Breast epithelium (tissue), 4 donors: ENCODE measurements around the gene KCNJ9. TPM values are rescaled to one million over a fixed set of nuclear protein-coding genes. Genes with fewer than 3 reads are reported as not detected.
A peak's percentile ranks its signal among the peaks of the same experiment; 100 is the strongest.

Experiments used
- DNase-seq, 2 donors: peaks; one replicate each; pipeline ENCODE4 v3.0.0-alpha.2; 2019; ENCODE audit warnings: low spot score in 2 of 2
- H3K27ac ChIP-seq, 2 donors: fragments of 200-600 bp; sonication (generic) in 1 of 2; one replicate each; pipeline ENCODE4 v1.5.1; 2016 to 2019; ENCODE audit warnings: mild to moderate bottlenecking in 1 of 2
- H3K27me3 ChIP-seq, 2 donors: fragments of 200-600 bp; sonication (generic) in 1 of 2; one replicate each; pipeline versions ENCODE4 v1.5.1 to v1.6.0; 2017 to 2019; ENCODE audit warnings: control low read depth in 1 of 2, mild to moderate bottlenecking in 1 of 2
- H3K36me3 ChIP-seq: fragments of 200-600 bp; one replicate; pipeline ENCODE4 v1.5.1; 2019
- H3K4me1 ChIP-seq, 2 donors: fragments of 200-600 bp; sonication (generic); one replicate each; pipeline ENCODE4 v1.5.1; 2016 to 2019; ENCODE audit warnings: control low read depth in 1 of 2
- H3K4me3 ChIP-seq, 3 donors: fragments of 200-600 bp; sonication (generic); 1 replicate in 2 of 3; 2 replicates in 1 of 3; pipeline ENCODE4 v1.5.1; 2016 to 2019; ENCODE audit warnings: mild to moderate bottlenecking in 3 of 3, moderate library complexity in 2 of 3
- H3K9me3 ChIP-seq, 2 donors: fragments of 200-600 bp; sonication (generic) in 1 of 2; one replicate each; pipeline ENCODE4 v1.5.1; 2016 to 2019; ENCODE audit warnings: control low read depth in 1 of 2
- CTCF ChIP-seq, 3 donors: fragments of 450-650 bp; IDR thresholded peaks; one replicate each; pipeline ENCODE4 v1.5.1; 2016 to 2017; ENCODE audit warnings: antibody characterized with exemption in 3 of 3, mild to moderate bottlenecking in 3 of 3, moderate library complexity in 3 of 3
- POLR2A ChIP-seq: fragments of 450-650 bp; IDR thresholded peaks from one replicate; pipeline ENCODE4 v1.6.1; 2016; ENCODE audit warnings: antibody characterized with exemption, mild to moderate bottlenecking, moderate library complexity
- POLR2AphosphoS5 ChIP-seq, 3 donors: sonication (generic); formaldehyde crosslinking; IDR thresholded peaks; one replicate each; pipeline ENCODE4 v1.6.1; 2017; ENCODE audit warnings: antibody characterized with exemption in 3 of 3
- intact Hi-C: fragments of 100-400 bp; cut with DNase I; formaldehyde crosslinking; loops from one replicate; pipeline ENCODE4 v1.15.1; 2023; ENCODE audit warnings: low total_unique reads
- total RNA-seq, 3 donors: library from RNA; depleted of rRNA; stranded (reverse); fragments of >200 nt; gene quantifications; one replicate each; pipeline ENCODE4 v1.1.0, GENCODE V29; 2016

The KCNJ9 gene
- total RNA-seq, 3 donors from 2014 or later, result not detected

GRCh38 chr1:160083968-160084770 lies 2.8 kb downstream of the KCNJ9 start:
- TF ChIP-seq POLR2A (no peak), CTCF (IDR thresholded peaks at IDR 0.05) (peak in 2 of 3 donors; percentile 45 to 64), POLR2AphosphoS5 (IDR thresholded peaks at IDR 0.05) (peak in 1 of 3 donors; percentile 18)
- Histone ChIP-seq H3K36me3 (no peaks in the 10 kb centered on the region), H3K4me3 (peak overlapping the region in 2 of 3 donors; percentile 23 to 61), H3K27ac (no peak overlapping the region), H3K9me3 (no peaks in the 10 kb centered on the region), H3K4me1 (peaks cover 0 to 2% of the 10 kb centered on the region in 2 donors), H3K27me3 (peaks cover 0 to 18% of the 10 kb centered on the region in 2 donors)
- intact Hi-C loops, result no loop called here
- peak in 1 of 2 donors; percentile 84 for DNase-seq

GRCh38 chr1:160084771-160085321 lies 3.5 kb downstream of the KCNJ9 start:
- DNase-seq, result no peak
- H3K27ac ChIP-seq, result no peak overlapping the region
- TF ChIP-seq POLR2A (no peak), POLR2AphosphoS5 (IDR thresholded peaks at IDR 0.05) (no peak), CTCF (IDR thresholded peaks at IDR 0.05) (no peak)
- H3K9me3 ChIP-seq, result no peaks in the 10 kb centered on the region
- H3K4me1 ChIP-seq, result peaks cover 0 to 2% of the 10 kb centered on the region in 2 donors
- intact Hi-C loops, result no loop called here
- no peaks in the 10 kb centered on the region for H3K36me3 ChIP-seq
- no peak overlapping the region for H3K4me3 ChIP-seq
- H3K27me3 ChIP-seq, result peaks cover 0 to 15% of the 10 kb centered on the region in 2 donors

DNA sequence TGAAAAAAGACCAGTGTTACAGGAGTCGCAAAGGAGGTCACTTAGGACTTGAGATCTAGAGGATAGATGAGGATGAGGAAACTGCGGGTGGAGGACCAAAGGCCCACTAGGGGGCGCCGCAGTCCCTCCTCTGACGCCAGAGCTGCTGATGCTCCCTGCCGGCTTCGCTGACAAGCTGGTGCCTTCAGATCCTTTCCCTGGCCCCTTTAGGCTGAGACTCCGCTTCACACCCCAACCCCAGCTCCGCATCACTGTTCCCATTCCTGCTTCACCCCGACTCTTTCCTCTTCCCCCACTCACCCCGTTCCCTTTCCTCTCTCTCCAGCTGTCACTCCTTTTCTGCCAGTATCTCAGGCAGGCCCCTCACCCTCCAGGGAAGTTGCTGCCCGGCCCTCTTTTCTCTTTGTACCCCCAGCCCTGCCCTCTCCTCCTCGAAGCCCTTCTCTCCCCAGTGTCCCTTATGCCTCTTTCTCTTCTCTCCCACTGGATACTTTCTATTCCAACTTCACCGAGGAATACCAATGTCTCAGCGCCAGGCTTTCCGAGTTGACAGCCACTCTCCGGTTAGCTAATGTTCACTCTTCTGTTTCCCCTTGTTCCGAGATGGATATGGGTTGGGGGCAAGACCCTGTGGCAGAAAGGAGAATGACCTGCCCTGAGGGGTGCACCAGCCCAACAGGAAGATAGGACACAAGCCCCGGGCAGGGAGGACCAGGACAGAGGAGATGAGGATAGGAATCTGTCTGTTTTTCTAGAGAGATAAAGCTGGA lies 4.5 kb downstream of the KCNJ9 start:
- Histone ChIP-seq H3K4me3 (no peak overlapping the region), H3K27me3 (peaks cover 0 to 11% of the 10 kb centered on the region in 2 donors), H3K27ac (no peak overlapping the region), H3K9me3 (no peaks in the 10 kb centered on the region), H3K4me1 (peaks cover 0 to 2% of the 10 kb centered on the region in 2 donors), H3K36me3 (no peaks in the 10 kb centered on the region)
- DNase-seq, result peak; percentile 49 to 74
- TF ChIP-seq CTCF (IDR thresholded peaks at IDR 0.05) (peak; percentile 41 to 62 (median 53)), POLR2A (no peak)
- intact Hi-C loops, result no loop called here

DNA sequence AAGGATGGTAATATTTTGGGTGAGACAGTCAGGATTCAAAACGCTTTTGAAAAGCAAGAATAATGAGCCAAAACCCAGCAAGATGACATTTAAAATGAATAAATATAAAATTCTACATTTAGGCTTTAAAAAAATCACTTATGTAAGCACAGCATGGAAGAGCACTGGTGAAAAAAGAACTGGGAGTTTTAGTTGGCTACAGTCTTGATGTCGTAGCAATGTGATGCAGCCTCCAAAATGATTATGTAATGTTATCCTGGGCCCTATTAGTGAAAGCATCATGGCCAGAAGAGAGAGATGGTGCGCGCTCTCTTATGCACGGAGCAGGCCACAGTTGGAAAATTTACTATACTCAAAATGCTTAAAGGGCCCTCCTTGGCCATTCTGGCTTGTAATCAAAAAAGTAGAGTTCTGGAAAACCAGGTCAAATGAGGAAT lies 5.1 kb downstream of the KCNJ9 start:
- no peak for TF ChIP-seq POLR2AphosphoS5 (IDR thresholded peaks at IDR 0.05)
- no peak for TF ChIP-seq CTCF (IDR thresholded peaks at IDR 0.05)
- TF ChIP-seq POLR2A, result no peak
- H3K4me1 ChIP-seq, result peaks cover 0 to 2% of the 10 kb centered on the region in 2 donors
- peaks cover 0 to 5% of the 10 kb centered on the region in 2 donors for H3K27me3 ChIP-seq
- H3K9me3 ChIP-seq, result no peaks in the 10 kb centered on the region
- no peaks in the 10 kb centered on the region for H3K36me3 ChIP-seq
- H3K27ac ChIP-seq, result no peak overlapping the region
- no peak for DNase-seq
- no peak overlapping the region for H3K4me3 ChIP-seq
- intact Hi-C loops, result no loop called here
